ENCODE data around the gene AFAP1. TPM values are rescaled to one million over a fixed set of nuclear protein-coding genes. Genes with fewer than 3 reads are reported as not detected.

AFAP1 gene
- total and polyA plus RNA-seq, 8 donors = 23.6 to 31.4 (median 27.4) TPM

DNA sequence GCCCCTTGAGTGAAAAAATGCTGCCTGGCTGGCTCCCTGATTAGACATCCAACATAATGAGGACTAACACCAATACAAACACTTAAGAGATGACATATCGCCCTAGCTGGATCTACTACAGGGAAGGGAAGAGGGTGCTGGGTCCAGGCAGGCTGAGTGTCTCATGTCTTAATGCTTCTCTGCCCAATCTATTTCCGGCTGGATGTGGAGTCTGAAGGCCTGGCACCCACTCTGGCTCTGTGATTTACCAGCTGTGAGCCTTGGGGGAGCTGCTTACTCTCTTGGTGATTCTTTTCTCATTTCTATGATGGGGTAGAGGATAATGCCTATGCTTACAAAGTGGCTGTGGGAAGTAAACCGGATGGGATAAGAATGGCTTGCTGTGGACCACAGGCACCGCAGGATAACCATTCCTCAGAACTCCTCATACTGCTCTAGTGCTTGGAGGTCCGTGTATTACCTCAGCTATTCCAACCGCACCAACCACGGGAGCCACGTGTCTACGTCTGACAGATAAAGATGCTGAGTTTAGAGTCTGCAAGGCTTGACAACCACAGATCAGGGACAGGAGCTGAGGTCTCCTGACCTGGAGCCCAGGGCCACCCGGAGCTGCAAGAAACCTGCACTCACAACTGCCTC lies 161.7 kb downstream of the AFAP1 start:
- DNase-seq = no peak
- no peaks in the 10 kb centered on the region for H3K9me3 ChIP-seq
- H3K4me1 ChIP-seq = peaks cover 6 to 17% of the 10 kb centered on the region in 2 donors
- H3K36me3 ChIP-seq = peaks cover 0 to 43% of the 10 kb centered on the region in 2 donors
- H3K27me3 ChIP-seq = no peaks in the 10 kb centered on the region
- H3K4me3 ChIP-seq = no peak overlapping the region
- intact Hi-C loops (cut with DNase I) = no loop called here
- TF ChIP-seq, protein P1, sequence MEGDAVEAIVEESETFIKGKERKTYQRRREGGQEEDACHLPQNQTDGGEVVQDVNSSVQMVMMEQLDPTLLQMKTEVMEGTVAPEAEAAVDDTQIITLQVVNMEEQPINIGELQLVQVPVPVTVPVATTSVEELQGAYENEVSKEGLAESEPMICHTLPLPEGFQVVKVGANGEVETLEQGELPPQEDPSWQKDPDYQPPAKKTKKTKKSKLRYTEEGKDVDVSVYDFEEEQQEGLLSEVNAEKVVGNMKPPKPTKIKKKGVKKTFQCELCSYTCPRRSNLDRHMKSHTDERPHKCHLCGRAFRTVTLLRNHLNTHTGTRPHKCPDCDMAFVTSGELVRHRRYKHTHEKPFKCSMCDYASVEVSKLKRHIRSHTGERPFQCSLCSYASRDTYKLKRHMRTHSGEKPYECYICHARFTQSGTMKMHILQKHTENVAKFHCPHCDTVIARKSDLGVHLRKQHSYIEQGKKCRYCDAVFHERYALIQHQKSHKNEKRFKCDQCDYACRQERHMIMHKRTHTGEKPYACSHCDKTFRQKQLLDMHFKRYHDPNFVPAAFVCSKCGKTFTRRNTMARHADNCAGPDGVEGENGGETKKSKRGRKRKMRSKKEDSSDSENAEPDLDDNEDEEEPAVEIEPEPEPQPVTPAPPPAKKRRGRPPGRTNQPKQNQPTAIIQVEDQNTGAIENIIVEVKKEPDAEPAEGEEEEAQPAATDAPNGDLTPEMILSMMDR (IDR thresholded peaks at IDR 0.05) = no peak
- no peak for ATAC-seq
- no peak overlapping the region for H3K27ac ChIP-seq

DNA sequence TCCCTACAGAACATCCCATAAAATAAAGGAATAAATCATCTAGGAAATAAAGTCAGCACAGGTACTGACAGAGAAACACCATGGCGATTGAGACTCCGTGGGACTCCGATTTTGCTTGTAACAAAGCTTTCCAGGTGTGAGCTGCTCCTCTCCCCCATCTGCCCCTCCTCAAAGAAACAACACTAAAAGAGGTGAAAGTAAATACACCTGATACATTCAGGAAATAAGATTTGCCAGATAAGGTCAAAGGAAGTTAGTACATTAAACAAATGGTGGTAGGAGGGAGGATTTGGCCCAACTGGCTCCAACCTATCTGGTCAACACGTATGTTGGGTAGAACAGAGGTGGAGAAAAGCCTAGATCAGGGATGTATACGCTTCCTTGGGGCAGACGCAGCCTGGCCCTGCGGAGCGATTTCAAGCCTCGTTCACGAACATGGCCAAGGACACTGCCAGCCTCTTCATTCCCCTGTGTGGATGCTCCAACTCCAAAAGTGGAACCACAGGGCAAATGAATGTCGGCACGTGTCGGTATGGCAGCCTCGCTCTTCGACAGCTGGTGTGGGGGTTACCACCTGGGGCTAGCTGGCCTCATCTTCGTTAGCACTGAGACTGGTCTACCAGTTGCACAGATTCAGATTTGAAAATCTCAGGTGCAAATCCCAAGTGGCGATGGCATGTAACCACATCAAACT lies 162.5 kb downstream of the AFAP1 start:
- H3K27me3 ChIP-seq = no peaks in the 10 kb centered on the region
- no peak overlapping the region for H3K27ac ChIP-seq
- intact Hi-C loops (cut with DNase I) = no loop called here
- H3K9me3 ChIP-seq = no peaks in the 10 kb centered on the region
- no peak overlapping the region for H3K4me3 ChIP-seq
- H3K36me3 ChIP-seq = peaks cover 0 to 51% of the 10 kb centered on the region in 2 donors
- peaks cover 5 to 13% of the 10 kb centered on the region in 2 donors for H3K4me1 ChIP-seq
- no peak for ATAC-seq
- no peak for DNase-seq
- TF ChIP-seq, protein P1 (IDR thresholded peaks at IDR 0.05) = no peak

DNA sequence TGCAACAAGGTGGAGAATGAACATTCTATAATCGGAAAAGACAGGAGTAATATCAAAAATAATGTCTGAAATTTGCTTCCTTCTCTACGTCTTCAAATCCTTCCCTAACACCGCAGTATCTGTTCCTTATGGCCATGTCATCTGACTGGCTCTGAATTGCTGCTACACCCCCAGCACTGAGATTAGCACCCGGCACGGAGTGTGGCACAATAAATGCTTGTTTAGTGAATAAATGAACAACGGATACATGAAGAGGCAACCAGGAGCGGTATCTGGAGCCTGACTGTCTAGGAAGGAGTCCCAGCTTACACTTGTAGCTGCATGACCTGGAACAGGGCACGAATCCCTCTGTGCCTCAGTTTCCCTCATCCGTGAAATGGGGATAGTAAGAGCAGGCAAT lies 164.3 kb downstream of the AFAP1 start:
- intact Hi-C loops (cut with DNase I) = no loop called here
- Histone ChIP-seq H3K9me3 (no peaks in the 10 kb centered on the region), H3K4me1 (peaks cover 0 to 4% of the 10 kb centered on the region in 2 donors), H3K27me3 (no peaks in the 10 kb centered on the region), H3K4me3 (no peak overlapping the region), H3K27ac (no peak overlapping the region), H3K36me3 (peaks cover 0 to 59% of the 10 kb centered on the region in 2 donors)
- ATAC-seq = no peak
- TF ChIP-seq, protein P1 (IDR thresholded peaks at IDR 0.05) = no peak
- DNase-seq = no peak

DNA sequence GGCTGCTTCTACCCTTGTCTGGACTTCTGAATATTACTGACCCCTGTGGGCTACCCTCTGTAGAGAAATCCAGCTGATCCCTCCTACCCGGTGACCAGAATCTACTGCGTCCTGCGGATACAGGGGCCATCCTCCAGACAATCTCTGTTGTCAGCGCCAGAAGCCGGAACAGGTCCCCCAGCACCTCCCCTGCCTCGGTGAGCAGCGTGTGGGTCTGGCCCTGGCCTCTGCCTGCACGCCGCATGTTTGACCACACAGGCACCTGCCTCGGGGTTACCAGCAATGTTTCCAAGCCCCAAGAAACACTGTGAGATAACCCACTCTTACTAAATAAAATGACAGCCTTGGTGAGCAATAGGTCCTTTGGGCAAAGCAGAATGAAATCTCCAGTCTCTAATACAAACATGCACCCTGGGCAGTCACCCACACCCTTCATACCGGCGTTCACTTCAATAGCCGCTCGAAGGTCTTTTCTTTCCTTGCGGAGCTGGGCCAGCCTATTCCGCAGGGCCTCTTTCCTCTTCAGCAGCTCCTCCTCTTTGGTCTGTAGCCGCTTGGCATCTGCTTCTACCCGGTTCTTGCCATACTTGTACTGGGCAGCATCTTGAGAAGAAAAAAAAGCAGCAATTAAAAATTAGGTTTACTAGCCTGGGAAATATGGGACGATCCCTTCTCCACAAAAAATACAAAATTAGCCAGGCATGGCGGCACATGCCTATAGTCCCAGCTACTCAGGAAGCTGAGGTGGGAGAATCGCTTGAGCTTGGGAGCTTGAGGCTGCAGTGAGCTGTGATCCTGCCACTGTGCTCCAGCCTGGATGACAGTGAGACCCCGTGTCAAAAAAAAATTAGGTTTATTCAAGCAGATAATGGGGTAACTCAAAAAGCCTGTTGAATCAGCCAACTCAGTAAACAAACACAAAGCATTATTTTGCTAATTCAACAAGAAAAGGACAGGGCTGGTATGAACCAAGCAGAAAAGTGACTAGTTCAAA lies 165.1 kb downstream of the AFAP1 start:
- H3K9me3 ChIP-seq = no peaks in the 10 kb centered on the region
- no peak for DNase-seq
- H3K4me3 ChIP-seq = no peak overlapping the region
- H3K4me1 ChIP-seq = peaks cover 0 to 2% of the 10 kb centered on the region in 2 donors
- intact Hi-C loops (cut with DNase I) = no loop called here
- peaks cover 0 to 65% of the 10 kb centered on the region in 2 donors for H3K36me3 ChIP-seq
- H3K27me3 ChIP-seq = no peaks in the 10 kb centered on the region
- TF ChIP-seq, protein P1 (IDR thresholded peaks at IDR 0.05) = no peak
- ATAC-seq = no peak
- no peak overlapping the region for H3K27ac ChIP-seq

Measured in left lung (tissue), 10 donors.